Stomach smooth muscle (tissue), 2 donors: Measurements from ENCODE around the gene SKIC8.

ENCODE experiments used
- H3K27ac ChIP-seq: one replicate; pipeline ENCODE4 v1.7.0; 2013; ENCODE audit warnings: mild to moderate bottlenecking, low read length, inconsistent platforms
- H3K27me3 ChIP-seq, 2 donors: one replicate each; pipeline ENCODE4 v1.7.0; 2013; ENCODE audit warnings: low read length in 2 of 2; ENCODE audit not compliant: insufficient read depth in 2 of 2, control insufficient read depth in 1 of 2
- H3K36me3 ChIP-seq, 2 donors: one replicate each; pipeline ENCODE4 v1.7.0; 2013; ENCODE audit warnings: low read length in 2 of 2; ENCODE audit not compliant: control insufficient read depth in 2 of 2, insufficient read depth in 2 of 2
- H3K4me1 ChIP-seq: one replicate; pipeline ENCODE4 v1.7.0; 2013; ENCODE audit warnings: low read length; ENCODE audit not compliant: control insufficient read depth, insufficient read depth
- H3K4me3 ChIP-seq, 2 donors: one replicate each; pipeline ENCODE4 v1.7.0; 2013; ENCODE audit warnings: low read length in 2 of 2
- H3K9ac ChIP-seq, 2 donors: one replicate each; pipeline ENCODE4 v1.7.0; 2013; ENCODE audit warnings: low read length in 2 of 2, mild to moderate bottlenecking in 1 of 2
- H3K9me3 ChIP-seq, 2 donors: one replicate each; pipeline ENCODE4 v1.7.0; 2013; ENCODE audit warnings: low read length in 2 of 2; ENCODE audit not compliant: control insufficient read depth in 2 of 2
- donor health status: healthy.
- donor health status: Pancreatic carcinoma.

The SKIC8 gene

GRCh38 chr15:78291052-78291451, 8.4 kb downstream of the SKIC8 start:
- Histone ChIP-seq H3K36me3 (peaks cover 23 to 52% of the 10 kb centered on the region in 2 donors), H3K9me3 (no peaks in the 10 kb centered on the region), H3K4me3 (no peak overlapping the region), H3K9ac (no peak overlapping the region), H3K27ac (no peak overlapping the region), H3K27me3 (no peaks in the 10 kb centered on the region), H3K4me1 (no peaks in the 10 kb centered on the region)

GRCh38 chr15:78290222-78290621, 9.2 kb downstream of the SKIC8 start:
- Histone ChIP-seq H3K4me3 (no peak overlapping the region), H3K9ac (no peak overlapping the region)

GRCh38 chr15:78284758-78285157, 14.7 kb downstream of the SKIC8 start:
- no peaks in the 10 kb centered on the region for H3K4me1 ChIP-seq
- no peak overlapping the region for H3K9ac ChIP-seq
- H3K27ac ChIP-seq: no peak overlapping the region
- no peak overlapping the region for H3K4me3 ChIP-seq
- no peaks in the 10 kb centered on the region for H3K9me3 ChIP-seq
- peaks cover 58 to 72% of the 10 kb centered on the region in 2 donors for H3K36me3 ChIP-seq
- no peaks in the 10 kb centered on the region for H3K27me3 ChIP-seq

More at GRCh38 chr15:78290222-78290621, 9.2 kb downstream of the SKIC8 start:
- Histone ChIP-seq H3K27me3 (no peaks in the 10 kb centered on the region), H3K9me3 (no peaks in the 10 kb centered on the region), H3K27ac (no peak overlapping the region), H3K4me1 (no peaks in the 10 kb centered on the region), H3K36me3 (peaks cover 26 to 56% of the 10 kb centered on the region in 2 donors)

GRCh38 chr15:78282324-78282723, 17.1 kb downstream of the SKIC8 start:
- Histone ChIP-seq H3K36me3 (peaks cover 54 to 60% of the 10 kb centered on the region in 2 donors), H3K4me3 (no peak overlapping the region), H3K4me1 (no peaks in the 10 kb centered on the region), H3K27me3 (no peaks in the 10 kb centered on the region), H3K9me3 (no peaks in the 10 kb centered on the region), H3K27ac (no peak overlapping the region), H3K9ac (no peak overlapping the region)

- H3K27ac ChIP-seq: no peak overlapping the region
- H3K4me3 ChIP-seq: no peak overlapping the region
- H3K4me1 ChIP-seq: no peaks in the 10 kb centered on the region
- H3K36me3 ChIP-seq: peaks cover 50 to 54% of the 10 kb centered on the region in 2 donors
- H3K27me3 ChIP-seq: no peaks in the 10 kb centered on the region
- no peak overlapping the region for H3K9ac ChIP-seq
- H3K9me3 ChIP-seq: no peaks in the 10 kb centered on the region
These were observed 18.9 kb downstream of the SKIC8 start for GRCh38 chr15:78280319-78281072.

GRCh38 chr15:78276064-78276943, 23.1 kb downstream of the SKIC8 start:
- H3K27me3 ChIP-seq: no peaks in the 10 kb centered on the region
- peaks cover 33 to 34% of the 10 kb centered on the region in 2 donors for H3K36me3 ChIP-seq
- no peak overlapping the region for H3K4me3 ChIP-seq
- H3K9me3 ChIP-seq: no peaks in the 10 kb centered on the region
- H3K4me1 ChIP-seq: no peaks in the 10 kb centered on the region
- no peak overlapping the region for H3K27ac ChIP-seq
- no peak overlapping the region for H3K9ac ChIP-seq

- H3K9ac ChIP-seq: no peak overlapping the region
- H3K36me3 ChIP-seq: peaks cover 24 to 27% of the 10 kb centered on the region in 2 donors
- no peaks in the 10 kb centered on the region for H3K27me3 ChIP-seq
- H3K4me3 ChIP-seq: no peak overlapping the region
- no peak overlapping the region for H3K27ac ChIP-seq
- H3K4me1 ChIP-seq: no peaks in the 10 kb centered on the region
- no peaks in the 10 kb centered on the region for H3K9me3 ChIP-seq
These were observed 24.4 kb downstream of the SKIC8 start for GRCh38 chr15:78274994-78275393.

- Histone ChIP-seq H3K36me3 (peaks cover 13 to 18% of the 10 kb centered on the region in 2 donors), H3K27me3 (peaks cover 0 to 2% of the 10 kb centered on the region in 2 donors), H3K4me3 (no peak overlapping the region), H3K9me3 (no peaks in the 10 kb centered on the region), H3K4me1 (peaks cover 5% of the 10 kb centered on the region), H3K27ac (no peak overlapping the region), H3K9ac (no peak overlapping the region)
These were observed 26.6 kb downstream of the SKIC8 start for GRCh38 chr15:78272776-78273175.

GRCh38 chr15:78272316-78272715, 27.1 kb downstream of the SKIC8 start:
- peaks cover 0 to 2% of the 10 kb centered on the region in 2 donors for H3K27me3 ChIP-seq
- no peak overlapping the region for H3K9ac ChIP-seq
- no peak overlapping the region for H3K27ac ChIP-seq
- peaks cover 6% of the 10 kb centered on the region for H3K4me1 ChIP-seq
- no peak overlapping the region for H3K4me3 ChIP-seq
- H3K9me3 ChIP-seq: no peaks in the 10 kb centered on the region
- peaks cover 13 to 16% of the 10 kb centered on the region in 2 donors for H3K36me3 ChIP-seq

- Histone ChIP-seq H3K4me3 (peak overlapping the region; percentile 9 to 80), H3K36me3 (no peaks in the 10 kb centered on the region), H3K9ac (peak overlapping the region; percentile 3 to 22), H3K9me3 (no peaks in the 10 kb centered on the region), H3K27me3 (peaks cover 0 to 2% of the 10 kb centered on the region in 2 donors), H3K4me1 (peaks cover 39% of the 10 kb centered on the region), H3K27ac (peak overlapping the region; percentile 62)
These were observed 32.6 kb downstream of the SKIC8 start for GRCh38 chr15:78266806-78267205.
